Left lung (tissue), 10 donors: ENCODE data around the gene ADGRG3. TPM values are rescaled to one million over a fixed set of nuclear protein-coding genes. Genes with fewer than 3 reads are reported as not detected.

Source experiments
- ATAC-seq: fragments of 200-7000 bp; cut with Tn5 transposase; one replicate; pipeline ENCODE4 v1.9.1; 2020; ENCODE audit warnings: moderate library complexity
- DNase-seq, 4 donors: peaks; one replicate each; pipeline ENCODE4 v3.0.0-alpha.2; 2013 to 2020
- H3K27ac ChIP-seq, 2 donors: fragments of 200-600 bp; sonication (generic) in 1 of 2; one replicate each; pipeline versions ENCODE4 v1.5.0 to v1.8.0; 2020 to 2021
- H3K27me3 ChIP-seq, 2 donors: fragments of 200-600 bp; sonication (generic) in 1 of 2; one replicate each; pipeline versions ENCODE4 v1.5.0 to v1.8.0; 2020 to 2021
- H3K36me3 ChIP-seq, 2 donors: fragments of 200-600 bp; sonication (generic) in 1 of 2; one replicate each; pipeline versions ENCODE4 v1.5.0 to v1.8.0; 2020 to 2021
- H3K4me1 ChIP-seq, 2 donors: fragments of 200-600 bp; one replicate each; pipeline ENCODE4 v1.8.0; 2021
- H3K4me3 ChIP-seq, 2 donors: fragments of 200-600 bp; sonication (generic) in 1 of 2; one replicate each; pipeline versions ENCODE4 v1.5.0 to v1.8.0; 2020 to 2021; ENCODE audit warnings: mild to moderate bottlenecking in 1 of 2
- H3K9me3 ChIP-seq, 2 donors: fragments of 200-600 bp; sonication (generic) in 1 of 2; one replicate each; pipeline versions ENCODE4 v1.5.0 to v1.8.0; 2020 to 2021
- CTCF ChIP-seq, 2 donors: fragments of 200-600 bp; sonication (generic) in 1 of 2; IDR thresholded peaks; one replicate each; pipeline versions ENCODE4 v1.5.0 to v1.8.0; 2021; ENCODE audit warnings: antibody characterized with exemption in 2 of 2
- intact Hi-C, 2 donors: fragments of 100-400 bp; cut with DNase I; formaldehyde crosslinking; loops; one replicate each; pipeline versions ENCODE4 v1.11.2 to v1.14.2; 2022
- polyA plus RNA-seq, 6 donors: library from polyadenylated mRNA; unstranded; fragments of 120-200 nt; gene quantifications; one replicate each; pipeline ENCODE4 v1.2.1, GENCODE V29; 2013; ENCODE audit not compliant: insufficient read length in 6 of 6
- total RNA-seq, 2 donors: library from RNA; stranded (reverse); fragmentation: NEBNext Ultra II Directional; extraction: Animal tissue kit (Norgen Biotek cat#: 25700); gene quantifications; one replicate each; pipeline ENCODE4 v1.2.1, GENCODE V29; 2021
- donor health status: DM: no; HTN: yes; CAD: no.
- donor health status: DM: no; HTN: no; CAD: no.

ADGRG3 gene
- total and polyA plus RNA-seq, 8 donors = 0.70 to 29.8 (median 1.1) TPM

DNA sequence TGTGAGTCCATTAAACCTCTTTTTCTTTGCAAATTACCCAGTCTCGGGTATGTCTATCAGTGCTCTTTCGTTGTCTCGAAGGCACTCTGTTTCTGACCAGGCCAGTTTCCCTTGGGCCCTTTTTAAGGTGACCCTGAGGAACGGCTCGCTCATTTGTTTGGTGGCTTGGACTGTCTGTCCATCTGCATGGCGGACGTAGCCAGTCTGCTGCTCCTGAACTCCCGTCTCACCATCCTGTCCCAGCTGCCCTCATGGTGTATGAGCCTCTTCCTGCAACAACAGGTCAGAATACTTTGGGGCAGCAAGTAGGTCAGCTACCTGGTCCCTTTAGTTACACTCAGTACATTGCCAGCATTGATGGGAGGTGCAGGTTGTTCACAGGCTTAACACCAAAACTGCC lies 45.5 kb downstream of the ADGRG3 start:
- no peaks in the 10 kb centered on the region for H3K9me3 ChIP-seq
- no peaks in the 10 kb centered on the region for H3K4me1 ChIP-seq
- no peak overlapping the region for H3K4me3 ChIP-seq
- intact Hi-C loops = no loop called here
- H3K27ac ChIP-seq = no peak overlapping the region
- DNase-seq = no peak
- H3K36me3 ChIP-seq = no peaks in the 10 kb centered on the region
- no peak for ATAC-seq
- no peak for TF ChIP-seq CTCF (IDR thresholded peaks at IDR 0.05)
- no peaks in the 10 kb centered on the region for H3K27me3 ChIP-seq

DNA sequence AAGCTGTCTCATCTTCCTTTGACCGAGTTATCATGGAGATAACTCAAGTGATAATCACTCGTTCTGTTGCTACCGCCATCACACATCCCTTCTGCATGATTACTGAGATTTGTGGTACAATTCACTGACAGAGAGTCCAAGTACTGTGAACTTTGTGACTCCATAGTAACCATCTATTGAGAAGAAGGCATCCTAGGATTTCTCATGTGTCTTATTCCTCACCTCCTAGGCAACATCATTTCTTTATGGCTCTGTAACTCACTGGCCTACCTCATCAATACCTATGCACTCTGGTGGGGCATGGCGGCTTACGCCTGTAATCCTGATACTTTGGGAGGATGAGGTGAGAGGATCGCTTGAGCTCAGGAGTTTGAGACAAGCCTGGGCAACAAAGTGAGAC lies 45.9 kb downstream of the ADGRG3 start:
- Histone ChIP-seq H3K9me3 (no peaks in the 10 kb centered on the region), H3K27me3 (no peaks in the 10 kb centered on the region), H3K27ac (no peak overlapping the region), H3K4me3 (no peak overlapping the region), H3K4me1 (no peaks in the 10 kb centered on the region), H3K36me3 (no peaks in the 10 kb centered on the region)
- no peak for DNase-seq
- intact Hi-C loops = no loop called here
- ATAC-seq = no peak
- no peak for TF ChIP-seq CTCF (IDR thresholded peaks at IDR 0.05)

DNA sequence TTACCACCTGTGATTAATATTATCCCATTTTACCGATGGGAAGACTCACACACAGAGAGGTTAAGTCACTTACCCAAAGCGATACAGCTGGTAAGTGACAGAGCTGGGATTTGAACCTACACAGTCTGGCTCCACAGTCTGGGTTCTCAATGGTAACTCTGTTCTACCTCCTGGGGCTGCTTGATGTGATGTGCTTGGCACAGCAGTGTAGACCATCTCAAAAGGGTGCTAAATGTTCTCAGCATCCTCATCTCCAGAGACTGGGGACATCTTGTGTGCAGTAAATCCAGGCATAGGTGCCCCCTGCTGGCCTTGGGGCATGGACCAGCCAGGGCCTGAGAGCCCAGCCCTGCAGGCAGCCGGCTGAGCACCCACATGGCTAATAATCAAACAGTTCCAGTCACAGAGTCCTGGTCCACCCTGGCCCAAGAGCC lies 52.1 kb downstream of the ADGRG3 start:
- H3K27me3 ChIP-seq = no peaks in the 10 kb centered on the region
- peak in 2 of 4 donors; percentile 42 to 89 for DNase-seq
- peak in 1 of 2 donors; percentile 68 for TF ChIP-seq CTCF (IDR thresholded peaks at IDR 0.05)
- ATAC-seq = peak; percentile 89
- no peak overlapping the region for H3K27ac ChIP-seq
- no peak overlapping the region for H3K4me3 ChIP-seq
- H3K4me1 ChIP-seq = no peaks in the 10 kb centered on the region
- no peaks in the 10 kb centered on the region for H3K9me3 ChIP-seq
- intact Hi-C loops = loop anchor here in 1 of 2 donors (10.0 kb wide), 1 partner anchor 145 kb away; no protein-coding TSS in a partner anchor
- no peaks in the 10 kb centered on the region for H3K36me3 ChIP-seq

- intact Hi-C loops = loop anchor here in 1 of 2 donors (10.0 kb wide), 1 partner anchor 147 kb away; no protein-coding TSS in a partner anchor
- Histone ChIP-seq H3K4me3 (no peak overlapping the region), H3K27me3 (no peaks in the 10 kb centered on the region), H3K36me3 (no peaks in the 10 kb centered on the region), H3K9me3 (no peaks in the 10 kb centered on the region), H3K4me1 (no peaks in the 10 kb centered on the region), H3K27ac (no peak overlapping the region)
- peak in 1 of 4 donors; percentile 49 for DNase-seq
- no peak for ATAC-seq
- TF ChIP-seq CTCF (IDR thresholded peaks at IDR 0.05) = no peak
These were observed 53.5 kb downstream of the ADGRG3 start for GRCh38 chr16:57721356-57722209.

- no peak overlapping the region for H3K27ac ChIP-seq
- H3K9me3 ChIP-seq = no peaks in the 10 kb centered on the region
- no peaks in the 10 kb centered on the region for H3K27me3 ChIP-seq
- intact Hi-C loops = loop anchor here in 1 of 2 donors (10.0 kb wide), 1 partner anchor 147 kb away; no protein-coding TSS in a partner anchor
- no peak for ATAC-seq
- TF ChIP-seq CTCF (IDR thresholded peaks at IDR 0.05) = no peak
- no peaks in the 10 kb centered on the region for H3K36me3 ChIP-seq
- no peak overlapping the region for H3K4me3 ChIP-seq
- H3K4me1 ChIP-seq = no peaks in the 10 kb centered on the region
- DNase-seq = peak in 1 of 4 donors; percentile 42
These were observed 54.0 kb downstream of the ADGRG3 start for GRCh38 chr16:57722210-57722499.
